Smooth muscle cell of the pulmonary artery (primary cell): ENCODE data around the gene FKTN. TPM values are rescaled to one million over a fixed set of nuclear protein-coding genes. Genes with fewer than 3 reads are reported as not detected.

Experiments used
- total RNA-seq: library from RNA; depleted of rRNA; stranded (reverse); fragments of >200 nt; gene quantifications from 2 replicates; pipeline ENCODE4 v1.2.3, GENCODE V29; 2014

Gene FKTN
- 23.4 and 28.3 TPM in 2 replicates for total RNA-seq

GRCh38 chr9:105557804-105558610 is at the start of gene FKTN:
Gene FKTN (plus strand): TSS chr9:105558131. CDS start chr9:105575033, 16,902 bp downstream.

DNA sequence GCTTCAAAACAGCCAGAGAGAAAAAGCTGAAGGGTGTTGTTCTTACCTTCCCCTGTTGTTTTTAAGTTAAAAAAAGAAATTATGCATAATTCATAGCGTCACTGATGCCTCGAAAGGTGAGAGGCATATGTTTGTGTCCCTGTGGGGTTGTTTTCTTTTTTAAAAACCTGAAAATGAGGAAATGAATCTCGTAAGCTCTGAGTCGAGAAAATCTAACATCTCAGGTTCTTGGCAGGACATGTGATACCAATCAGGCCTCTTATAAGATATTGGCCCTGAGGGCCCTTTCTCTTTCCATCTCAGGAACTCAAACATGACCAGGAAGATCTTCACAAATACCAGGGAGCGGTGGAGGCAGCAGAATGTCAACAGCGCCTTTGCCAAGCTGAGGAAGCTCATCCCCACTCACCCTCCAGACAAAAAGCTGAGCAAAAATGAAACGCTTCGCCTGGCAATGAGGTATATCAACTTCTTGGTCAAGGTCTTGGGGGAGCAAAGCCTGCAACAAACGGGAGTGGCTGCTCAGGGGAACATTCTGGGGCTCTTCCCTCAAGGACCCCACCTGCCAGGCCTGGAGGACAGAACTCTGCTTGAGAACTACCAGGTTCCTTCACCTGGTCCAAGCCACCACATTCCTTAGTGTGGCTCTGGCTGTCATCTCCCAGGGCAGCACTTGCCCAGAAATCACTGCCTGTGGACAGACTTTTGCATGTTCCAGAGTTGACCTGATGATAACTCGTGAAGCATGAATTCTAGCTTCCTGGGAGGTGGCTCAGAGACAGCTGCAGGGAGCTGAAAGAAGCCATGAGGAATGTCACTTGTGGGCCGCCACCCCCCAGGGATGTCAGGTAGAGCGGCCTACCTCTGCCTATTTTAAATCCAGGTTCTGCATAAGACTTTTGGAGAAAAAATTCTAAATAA is 104.5 kb downstream of the FKTN start, which contains the start of gene TAL2:
TSS of gene TAL2 (plus strand) at position 274 of the 921 bp plus-strand sequence. CDS start at position 314, 40 bp downstream.

Other genes starting within 250 kb of the FKTN start
- 5.0 and 6.0 TPM in 2 replicates for gene FSD1L, start 110.1 kb upstream of the FKTN start, total RNA-seq
- not detected in 2 replicates for gene TAL2, start 104.3 kb downstream of the FKTN start, total RNA-seq
- gene TMEM38B, start 136.4 kb downstream of the FKTN start, total RNA-seq, result 13.4 and 17.7 TPM in 2 replicates